Peyer's patch (tissue), 4 donors: Measurements from ENCODE around the gene ZNF346.

ENCODE experiments used
- CTCF ChIP-seq, 6 experiments: fragments of 450-650 bp in 4 of 6; fragments of 200-600 bp in 2 of 6; sonication (generic) in 1 of 6; IDR thresholded peaks; one replicate each; pipeline ENCODE4 v1.5.1; 2017 to 2019; ENCODE audit warnings: antibody characterized with exemption in 6 of 6, mild to moderate bottlenecking in 3 of 6, moderate library complexity in 1 of 6
- POLR2A ChIP-seq, 2 donors: fragments of 450-650 bp; IDR thresholded peaks; one replicate each; pipeline ENCODE4 v1.5.1; 2017; ENCODE audit warnings: antibody characterized with exemption in 2 of 2, mild to moderate bottlenecking in 2 of 2, moderate library complexity in 2 of 2

GRCh38 chr5:176995896-176996767 lies 26.4 kb upstream of the ZNF346 start:
- no peak for TF ChIP-seq CTCF (IDR thresholded peaks at IDR 0.05)
- TF ChIP-seq POLR2A (IDR thresholded peaks at IDR 0.05), result no peak
